K562 (cell line): ENCODE measurements around the gene MTERF4. TPM values are rescaled to one million over a fixed set of nuclear protein-coding genes. Genes with fewer than 3 reads are reported as not detected.

Experiments used
- ATAC-seq: fragments of 200-7000 bp; cut with Tn5 transposase; 3 replicates; pipeline ENCODE4 v1.9.1; 2020; ENCODE audit warnings: moderate library complexity
- BruUV-seq: library from RNA; stranded (reverse); fragments of 400-500 nt; replicated peaks from 2 replicates; lab custom pipeline; 2021; lab: Mats Ljungman, UMichigan
- CTCF ChIA-PET: fragments of 300-600 bp; formaldehyde crosslinking; extraction: SDS; loops from one replicate; lab custom pipeline; 2021; ENCODE audit warnings: low intra/inter-chr PET ratio; lab: Yijun Ruan, JAX
- POLR2A ChIA-PET: fragments of 300-600, 350-650 bp; sonication (Branson Sonifier 250); formaldehyde crosslinking; extraction: SDS; loops from one replicate; lab custom pipeline; 2021; ENCODE audit warnings: antibody characterized with exemption, inconsistent platforms; lab: Yijun Ruan, JAX
- DNase-seq, 4 experiments: peaks; one replicate each; pipeline versions ENCODE4 v3.0.0 to v3.0.0-alpha.2; 2011 to 2018; ENCODE audit warnings: low spot score in 3 of 4, mixed read lengths in 3 of 4; ENCODE audit errors: extremely low read depth in 1 of 4
- FAIRE-seq: peaks from 2 replicates; lab custom pipeline; 2011; peaks lifted over from hg19 to GRCh38; lab: Jason Lieb, UNC
- H2AFZ ChIP-seq: 2 replicates; pipeline ENCODE4 v1.6.0; 2011; ENCODE audit warnings: low read depth, low read length, control low read depth, inconsistent platforms
- H3K27ac ChIP-seq: fragments of 200-600 bp; 3 replicates; pipeline ENCODE4 v1.8.0; 2011; ENCODE audit warnings: low read depth, mild to moderate bottlenecking, control low read depth, inconsistent platforms, low read length, moderate library complexity, mixed read lengths; ENCODE audit errors: extremely low read depth
- H3K27me3 ChIP-seq, 2 experiments: fragments of 300-600 bp in 1 of 2; 2 replicates in 1 of 2; 3 replicates in 1 of 2; pipeline versions ENCODE4 v1.6.0 to v1.8.0; 2011; ENCODE audit warnings: inconsistent platforms in 2 of 2, low read length in 2 of 2, mild to moderate bottlenecking in 1 of 2, mixed read lengths in 1 of 2, moderate library complexity in 1 of 2; ENCODE audit not compliant: control insufficient read depth in 2 of 2, insufficient read depth in 2 of 2
- H3K36me3 ChIP-seq: fragments of 300-600 bp; 3 replicates; pipeline ENCODE4 v1.8.0; 2011; ENCODE audit warnings: mild to moderate bottlenecking, low read length, inconsistent platforms; ENCODE audit not compliant: control insufficient read depth, insufficient read depth
- H3K4me1 ChIP-seq, 2 experiments: fragments of 200-600 bp in 1 of 2; replicated peaks in 1 of 2; 2 replicates in 1 of 2; 3 replicates in 1 of 2; pipeline versions ENCODE4 v1.5.1 to v1.8.0; 2011; ENCODE audit warnings: inconsistent platforms in 2 of 2, low read length in 2 of 2, mild to moderate bottlenecking in 1 of 2, mixed read lengths in 1 of 2, moderate library complexity in 1 of 2; ENCODE audit not compliant: control insufficient read depth in 2 of 2, insufficient read depth in 2 of 2
- H3K4me2 ChIP-seq: 2 replicates; pipeline ENCODE4 v1.6.1; 2011; ENCODE audit warnings: low read length, control low read depth, inconsistent platforms, mixed read lengths; ENCODE audit not compliant: insufficient read depth
- H3K4me3 ChIP-seq: fragments of 200-600 bp; sonication (generic), shearing (Covaris generic); 2 replicates; pipeline ENCODE4 v1.5.1; 2016; ENCODE audit warnings: control low read depth, inconsistent platforms
- H3K79me2 ChIP-seq: fragments of 200-600 bp; 3 replicates; pipeline ENCODE4 v1.8.0; 2011; ENCODE audit warnings: low read length, inconsistent platforms; ENCODE audit not compliant: control insufficient read depth, insufficient read depth
- H3K9ac ChIP-seq, 2 experiments: 2 replicates each; pipeline versions ENCODE4 v1.6.0 to v1.6.1; 2011; ENCODE audit warnings: low read depth in 2 of 2, low read length in 2 of 2, control low read depth in 1 of 2, inconsistent platforms in 1 of 2, mild to moderate bottlenecking in 1 of 2, mixed read lengths in 1 of 2; ENCODE audit not compliant: insufficient read depth in 1 of 2
- H3K9me1 ChIP-seq: one replicate; pipeline ENCODE4 v1.6.0; 2011; ENCODE audit warnings: inconsistent platforms, mild to moderate bottlenecking, low read length, moderate library complexity; ENCODE audit not compliant: control insufficient read depth, insufficient read depth
- H3K9me3 ChIP-seq: replicated peaks from 2 replicates; pipeline ENCODE4 v1.5.1; 2011; ENCODE audit warnings: low read depth, low read length, inconsistent platforms; ENCODE audit not compliant: control insufficient read depth, insufficient read depth
- H4K20me1 ChIP-seq: replicated peaks from 2 replicates; pipeline ENCODE4 v1.6.1; 2011; ENCODE audit warnings: low read length, inconsistent platforms, mixed read lengths; ENCODE audit not compliant: control insufficient read depth, insufficient read depth
- CREBBP ChIP-seq: IDR thresholded peaks from one replicate; pipeline ENCODE4 v1.6.1; 2012; ENCODE audit warnings: low read depth, mild to moderate bottlenecking, control low read depth, inconsistent platforms, low read length
- NFRKB ChIP-seq: fragments of 450-650 bp; IDR thresholded peaks from 2 replicates; pipeline ENCODE4 v1.6.1; 2016; ENCODE audit warnings: low read depth
- POLR2G ChIP-seq: fragments of 200-400 bp; formaldehyde crosslinking; IDR thresholded peaks from 2 replicates; pipeline ENCODE4 v1.6.1; 2017; ENCODE audit warnings: low read depth, mild to moderate bottlenecking, antibody characterized with exemption, low read length, moderate library complexity
- POLR2H ChIP-seq: IDR thresholded peaks from 2 replicates; pipeline ENCODE4 v1.6.1; 2016; ENCODE audit warnings: missing genetic modification characterization, low read depth, mild to moderate bottlenecking, control low read depth, missing compliant biosample characterization, moderate library complexity
- SMARCA5 ChIP-seq: fragments of 450-650 bp; IDR thresholded peaks from 2 replicates; pipeline ENCODE4 v1.6.1; 2016
- ZNF12 ChIP-seq: sonication (generic); formaldehyde crosslinking; IDR thresholded peaks from 2 replicates; pipeline ENCODE4 v1.4.0; 2020; ENCODE audit warnings: mild to moderate bottlenecking, missing genetic modification reagents
- ZNF23 ChIP-seq: fragments of 250-450 bp; sonication (Bioruptor Pico); IDR thresholded peaks from 2 replicates; pipeline ENCODE4 v1.4.0; 2020; ENCODE audit warnings: mild to moderate bottlenecking
- ZNF589 ChIP-seq: fragments of 200-800 bp; sonication (Bioruptor generic); IDR thresholded peaks from 2 replicates; pipeline ENCODE4 v1.6.1; 2016; ENCODE audit warnings: low read depth, missing genetic modification characterization, missing compliant biosample characterization
- ZNF76 ChIP-seq: fragments of 250-450 bp; sonication (Bioruptor Pico); IDR thresholded peaks from 2 replicates; pipeline ENCODE4 v1.4.0; 2020; ENCODE audit warnings: mild to moderate bottlenecking, moderate library complexity, borderline replicate concordance
- WGBS: fragments of 100-300 bp; shearing (Covaris generic); methylation state at CpG from one replicate; pipeline ENCODE4 v1.1.6; 2016; ENCODE audit warnings: low coverage, mixed read lengths; ENCODE audit not compliant: insufficient coverage; ENCODE audit errors: missing lambda C conversion rate; 5-methylcytosine and 5-hydroxymethylcytosine counted together
- in situ Hi-C: fragments of 300-500 bp; cut with MboI; formaldehyde crosslinking; loops from 4 replicates; pipeline ENCODE4 v1.15.0; 2018; ENCODE audit warnings: inconsistent platforms, mixed read lengths
- intact Hi-C: fragments of 100-400 bp; cut with micrococcal nuclease; formaldehyde crosslinking; loops from 2 replicates; pipeline ENCODE4 v1.14.2; 2022
- polyA plus RNA-seq, 8 experiments: library from polyadenylated mRNA; depleted of rRNA in 4 of 8; stranded (reverse) in 5 of 8; unstranded in 3 of 8; fragments of >200 nt; fragmentation: Nextera tagmentation in 2 of 8; fragmentation: Illumina TruSeq in 1 of 8; extraction: Ambion mirVana in 2 of 8; extraction: Trizol in 1 of 8; gene quantifications; 2 replicates each; pipeline versions ENCODE4 v1.2.1 to v1.2.3, GENCODE V29; 2011 to 2014; ENCODE audit warnings: inconsistent platforms in 1 of 8, missing spikeins in 1 of 8
- total RNA-seq, 7 experiments: library from RNA; depleted of rRNA in 6 of 7; stranded (reverse); fragments of >200 nt in 6 of 7; fragmentation: Illumina TruSeq in 2 of 7; extraction: Trizol in 2 of 7; gene quantifications; 2 replicates each; pipeline versions ENCODE4 v1.2.1 to v1.2.3, GENCODE V29; 2011 to 2021; ENCODE audit warnings: low replicate concordance in 1 of 7

MTERF4 gene
- total and polyA plus RNA-seq, 9 of the 15 experiments (the other 6 are each of a cell fraction or from before 2014, with no cell fraction given) = 15.3 to 29.6 (median 21.2) TPM

DNA sequence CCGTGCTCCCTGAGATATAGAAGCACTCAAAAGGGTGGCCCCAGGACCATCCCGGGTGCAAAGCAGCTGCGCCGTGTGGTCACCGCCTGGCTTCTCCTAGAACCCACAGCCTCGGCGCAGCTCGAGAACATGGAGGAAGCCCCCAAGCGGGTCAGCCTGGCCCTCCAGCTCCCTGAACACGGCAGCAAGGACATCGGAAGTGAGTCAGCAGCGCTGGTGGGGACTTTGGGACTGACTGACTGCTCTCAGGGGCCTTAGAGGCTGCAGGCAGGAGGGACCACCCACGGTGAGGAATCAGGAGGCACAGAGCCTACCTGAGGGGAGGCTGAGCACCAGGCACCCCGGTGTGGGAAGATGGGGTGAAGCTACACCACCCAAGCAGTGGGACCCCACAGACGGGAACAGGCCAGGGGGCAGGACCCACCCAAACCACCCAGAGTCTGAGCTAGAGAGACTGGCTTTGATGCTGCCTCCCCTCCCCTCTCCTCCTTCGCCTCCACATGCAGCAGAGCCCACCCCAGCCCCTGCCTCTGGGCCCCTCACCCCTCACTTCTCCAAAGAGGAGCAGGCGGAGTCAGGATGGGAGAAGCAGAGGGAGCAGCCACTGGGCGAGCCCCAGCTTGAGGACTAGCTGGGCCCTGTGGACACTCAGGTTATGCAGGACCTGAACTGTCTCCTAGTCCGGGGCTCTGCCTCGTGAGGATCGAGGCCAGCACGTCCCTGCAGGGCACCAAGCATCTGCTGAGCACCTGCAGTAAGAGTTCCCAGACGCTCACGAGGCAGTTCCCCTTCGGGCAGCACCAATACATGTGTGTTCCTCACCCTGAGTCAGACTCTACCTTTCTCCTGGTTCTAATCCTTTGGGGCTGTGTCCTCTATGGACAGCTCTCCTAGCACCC, 28.7 kb downstream of the MTERF4 start:
- ChIA-PET CTCF (no interaction called here), POLR2A (interaction anchor here (0.5 kb wide), 2 partner anchors 10 to 24 kb away, joined by 3 read pairs; no protein-coding TSS in a partner anchor)
- H3K36me3 ChIP-seq = no peaks in the 10 kb centered on the region
- no peak overlapping the region for H3K9ac ChIP-seq
- 0 out of 2 replicates have a peak, but pooled peaks cover 5% of the 10 kb centered on the region for H4K20me1 ChIP-seq
- ATAC-seq (peak; percentile 45), DNase-seq (no peak), FAIRE-seq (no peak)
- H3K79me2 ChIP-seq = no peaks in the 10 kb centered on the region
- 12% methylated on average over 16 of the region's 25 CpGs for WGBS
- H2AFZ ChIP-seq = no peak overlapping the region
- H3K4me1 ChIP-seq = peaks cover 0 to 20% of the 10 kb centered on the region in 2 experiments; a peak in 2 of 5 replicates
- no peak overlapping the region for H3K27ac ChIP-seq
- no peaks in the 10 kb centered on the region for H3K9me1 ChIP-seq
- H3K4me2 ChIP-seq = no peak overlapping the region
- no peaks in the 10 kb centered on the region for H3K9me3 ChIP-seq
- no peak for TF ChIP-seq NFRKB
- TF ChIP-seq POLR2H (tag) = no peak
- TF ChIP-seq ZNF23 (CRISPR knock-in tag) = no peak
- TF ChIP-seq ZNF76 (CRISPR knock-in tag) = no peak
- no peak for TF ChIP-seq ZNF589
- TF ChIP-seq CREBBP = no peak
- 0 out of 2 replicates have a peak, but pooled peaks have one; percentile 11 for TF ChIP-seq POLR2G
- no peak for TF ChIP-seq ZNF12 (CRISPR knock-in tag)
- TF ChIP-seq SMARCA5 = no peak
- H3K4me3 ChIP-seq = no peak overlapping the region
- BruUV-seq = no TSS peak
- H3K27me3 ChIP-seq = peaks cover 10 to 41% of the 10 kb centered on the region in 2 experiments; a peak in 3 of 5 replicates
- in situ Hi-C loops = no loop called here
- intact Hi-C loops = loop anchor here (10.0 kb wide), 1 partner anchor 159 kb away; no protein-coding TSS in a partner anchor
